Smooth muscle cell (in vitro differentiated cells): ENCODE measurements around the gene MED12L. TPM values are rescaled to one million over a fixed set of nuclear protein-coding genes. Genes with fewer than 3 reads are reported as not detected.
A peak's percentile ranks its signal among the peaks of the same experiment; 100 is the strongest.

ENCODE experiments used
- DNase-seq: peaks from one replicate; lab custom pipeline; 2025; ENCODE audit not compliant: unreplicated experiment; lab: John Stamatoyannopoulos, UW
- H2AFZ ChIP-seq: fragments of 200-600 bp; sonication (generic); 2 replicates; pipeline ENCODE4 v1.6.0; 2016; ENCODE audit warnings: antibody characterized with exemption, low read depth, mild to moderate bottlenecking
- H3F3A ChIP-seq: fragments of 200-600 bp; sonication (generic); 2 replicates; pipeline ENCODE4 v1.6.0; 2017; ENCODE audit warnings: antibody characterized with exemption, low read depth
- H3K27ac ChIP-seq: fragments of 200-600 bp; sonication (generic); 2 replicates; pipeline ENCODE4 v1.5.1; 2016; ENCODE audit warnings: low read depth, mild to moderate bottlenecking
- H3K27me3 ChIP-seq: fragments of 200-600 bp; sonication (generic); 2 replicates; pipeline ENCODE4 v1.6.1; 2016; ENCODE audit warnings: low read depth, mild to moderate bottlenecking
- H3K36me3 ChIP-seq: fragments of 200-600 bp; sonication (generic); 2 replicates; pipeline ENCODE4 v1.5.1; 2016; ENCODE audit warnings: low read depth
- H3K4me1 ChIP-seq: fragments of 200-600 bp; sonication (generic); 2 replicates; pipeline ENCODE4 v1.5.1; 2016; ENCODE audit warnings: low read depth
- H3K4me2 ChIP-seq: fragments of 200-600 bp; sonication (generic); 2 replicates; pipeline ENCODE4 v1.6.0; 2016; ENCODE audit warnings: mild to moderate bottlenecking
- H3K4me3 ChIP-seq: fragments of 200-600 bp; sonication (generic); 2 replicates; pipeline ENCODE4 v1.5.1; 2016; ENCODE audit warnings: mild to moderate bottlenecking
- H3K79me2 ChIP-seq: fragments of 200-600 bp; sonication (generic); 2 replicates; pipeline ENCODE4 v1.6.0; 2016; ENCODE audit warnings: low read depth, mild to moderate bottlenecking
- H3K9ac ChIP-seq: fragments of 200-600 bp; sonication (generic); 2 replicates; pipeline ENCODE4 v1.6.0; 2016; ENCODE audit warnings: low read depth
- H3K9me3 ChIP-seq: fragments of 200-600 bp; sonication (generic); replicated peaks from 2 replicates; pipeline ENCODE4 v1.5.1; 2016; ENCODE audit warnings: low read depth
- H4K20me1 ChIP-seq: fragments of 200-600 bp; sonication (generic); 2 replicates; pipeline ENCODE4 v1.6.0; 2016; ENCODE audit warnings: low read depth
- WGBS: methylation state at CpG from one replicate; pipeline ENCODE4 v1.1.7; 2016; ENCODE audit warnings: low lambda C conversion rate; 5-methylcytosine and 5-hydroxymethylcytosine counted together
- polyA plus RNA-seq: library from polyadenylated mRNA; unstranded; fragments of >200 nt; fragmentation: Nextera tagmentation; extraction: Ambion mirVana; gene quantifications from 2 replicates; pipeline ENCODE4 v1.2.1, GENCODE V29; 2016
- total RNA-seq: library from RNA; depleted of rRNA; stranded (reverse); fragments of >200 nt; gene quantifications from 2 replicates; pipeline ENCODE4 v1.2.3, GENCODE V29; 2014
- TF ChIP-seq, protein P1 (sequence below): fragments of 200-600 bp; sonication (generic); IDR thresholded peaks from 2 replicates; pipeline ENCODE4 v1.5.1; 2017; ENCODE audit warnings: borderline replicate concordance, mild to moderate bottlenecking, antibody characterized with exemption; ENCODE audit not compliant: insufficient read depth, poor library complexity, severe bottlenecking

MED12L gene
- total and polyA plus RNA-seq, 2 experiments from 2014 or later: 0.26 to 1.5 TPM

GRCh38 chr3:151316267-151316991 is 231.0 kb downstream of the MED12L start, which contains the start of gene GPR87:
TSS of gene GPR87 (minus strand) at chr3:151316820. CDS start at chr3:151300100, 16,720 bp downstream.
- Histone ChIP-seq H3K4me2 (peak within 1 kb of the TSS; percentile 69), H3K79me2 (no peaks in the 10 kb centered on the region), H4K20me1 (no peaks in the 10 kb centered on the region), H3K9me3 (no peaks in the 10 kb centered on the region), H3K36me3 (no peaks in the 10 kb centered on the region), H3K4me1 (peaks cover 30% of the 10 kb centered on the region), H3F3A (peaks cover 9% of the 10 kb centered on the region), H2AFZ (no peak within 1 kb of the TSS), H3K9ac (peak within 1 kb of the TSS; percentile 93), H3K4me3 (peak within 1 kb of the TSS; percentile 43), H3K27ac (peak within 1 kb of the TSS; percentile 97), H3K27me3 (no peaks in the 10 kb centered on the region)
- no peak for DNase-seq
- 58% methylated on average over 7 of the region's 7 CpGs for WGBS
- TF ChIP-seq, protein P1, sequence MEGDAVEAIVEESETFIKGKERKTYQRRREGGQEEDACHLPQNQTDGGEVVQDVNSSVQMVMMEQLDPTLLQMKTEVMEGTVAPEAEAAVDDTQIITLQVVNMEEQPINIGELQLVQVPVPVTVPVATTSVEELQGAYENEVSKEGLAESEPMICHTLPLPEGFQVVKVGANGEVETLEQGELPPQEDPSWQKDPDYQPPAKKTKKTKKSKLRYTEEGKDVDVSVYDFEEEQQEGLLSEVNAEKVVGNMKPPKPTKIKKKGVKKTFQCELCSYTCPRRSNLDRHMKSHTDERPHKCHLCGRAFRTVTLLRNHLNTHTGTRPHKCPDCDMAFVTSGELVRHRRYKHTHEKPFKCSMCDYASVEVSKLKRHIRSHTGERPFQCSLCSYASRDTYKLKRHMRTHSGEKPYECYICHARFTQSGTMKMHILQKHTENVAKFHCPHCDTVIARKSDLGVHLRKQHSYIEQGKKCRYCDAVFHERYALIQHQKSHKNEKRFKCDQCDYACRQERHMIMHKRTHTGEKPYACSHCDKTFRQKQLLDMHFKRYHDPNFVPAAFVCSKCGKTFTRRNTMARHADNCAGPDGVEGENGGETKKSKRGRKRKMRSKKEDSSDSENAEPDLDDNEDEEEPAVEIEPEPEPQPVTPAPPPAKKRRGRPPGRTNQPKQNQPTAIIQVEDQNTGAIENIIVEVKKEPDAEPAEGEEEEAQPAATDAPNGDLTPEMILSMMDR: no peak

- Histone ChIP-seq H4K20me1 (no peaks in the 10 kb centered on the region), H3K79me2 (no peaks in the 10 kb centered on the region), H3K9me3 (no peaks in the 10 kb centered on the region), H3K36me3 (no peaks in the 10 kb centered on the region), H3K27me3 (no peaks in the 10 kb centered on the region), H3K4me2 (peak overlapping the region; percentile 9), H3K4me1 (peaks cover 30% of the 10 kb centered on the region), H2AFZ (no peak overlapping the region), H3K9ac (no peak overlapping the region), H3K4me3 (no peak overlapping the region), H3K27ac (peak overlapping the region; percentile 97), H3F3A (peaks cover 9% of the 10 kb centered on the region)
- DNase-seq: no peak
- TF ChIP-seq, protein P1: no peak
These were observed 232.8 kb downstream of the MED12L start for GRCh38 chr3:151318313-151318712.

- no peaks in the 10 kb centered on the region for H4K20me1 ChIP-seq
- H2AFZ ChIP-seq: no peak overlapping the region
- no peaks in the 10 kb centered on the region for H3K9me3 ChIP-seq
- H3K36me3 ChIP-seq: no peaks in the 10 kb centered on the region
- TF ChIP-seq, protein P1: no peak
- peaks cover 9% of the 10 kb centered on the region for H3F3A ChIP-seq
- peak overlapping the region; percentile 97 for H3K27ac ChIP-seq
- 83% methylated on average over 7 of the region's 7 CpGs for WGBS
- no peak overlapping the region for H3K4me3 ChIP-seq
- no peaks in the 10 kb centered on the region for H3K27me3 ChIP-seq
- peaks cover 30% of the 10 kb centered on the region for H3K4me1 ChIP-seq
- DNase-seq: no peak
- H3K4me2 ChIP-seq: no peak overlapping the region
- no peaks in the 10 kb centered on the region for H3K79me2 ChIP-seq
- no peak overlapping the region for H3K9ac ChIP-seq
These were observed 233.5 kb downstream of the MED12L start for GRCh38 chr3:151318991-151319390.

DNA sequence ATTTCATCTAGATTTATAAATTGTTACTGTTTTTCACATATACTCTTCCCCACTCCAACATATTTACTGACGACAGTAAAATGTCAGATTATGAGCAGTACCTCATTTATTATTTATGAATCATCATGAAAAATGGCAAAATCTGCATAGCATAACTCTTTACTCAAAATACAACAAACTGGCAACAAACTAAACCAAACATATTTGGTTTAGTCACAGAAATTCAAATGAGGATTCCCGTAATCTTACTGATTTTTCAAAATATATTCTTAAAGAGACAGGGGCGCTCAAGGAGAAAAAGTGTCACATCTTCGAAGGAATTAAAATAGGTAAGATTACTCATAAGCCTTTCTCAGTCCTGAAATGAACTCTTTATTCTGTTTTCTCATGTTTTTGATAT is 234.2 kb downstream of the MED12L start:
- Histone ChIP-seq H3K4me1 (peaks cover 30% of the 10 kb centered on the region), H3K27ac (peak overlapping the region; percentile 97), H3K9ac (no peak overlapping the region), H4K20me1 (no peaks in the 10 kb centered on the region), H3K9me3 (no peaks in the 10 kb centered on the region), H3F3A (peaks cover 8% of the 10 kb centered on the region), H3K27me3 (no peaks in the 10 kb centered on the region), H3K36me3 (no peaks in the 10 kb centered on the region), H3K4me3 (no peak overlapping the region), H3K79me2 (no peaks in the 10 kb centered on the region), H2AFZ (no peak overlapping the region), H3K4me2 (no peak overlapping the region)
- no peak for DNase-seq
- TF ChIP-seq, protein P1: no peak
- 90% methylated on average over 4 of the region's 4 CpGs for WGBS
